Hepatocyte (in vitro differentiated cells): ENCODE data around the gene ALK.

Experiments
- CTCF ChIP-seq: fragments of 200-600 bp; sonication (generic); IDR thresholded peaks from 2 replicates; pipeline ENCODE4 v1.5.1; 2016; ENCODE audit warnings: antibody characterized with exemption, mild to moderate bottlenecking; ENCODE audit not compliant: poor library complexity
- EZH2phosphoT487 ChIP-seq: fragments of 200-600 bp; sonication (generic); IDR thresholded peaks from one replicate; pipeline ENCODE4 v1.6.1; 2018; ENCODE audit warnings: antibody characterized with exemption, mild to moderate bottlenecking, low read depth, moderate library complexity; ENCODE audit not compliant: unreplicated experiment, severe bottlenecking

GRCh38 chr2:29184531-29184930 is 736.9 kb downstream of the ALK start:
- TF ChIP-seq EZH2phosphoT487 = no peak
- no peak for TF ChIP-seq CTCF
